GM12892 (cell line): ENCODE results near the gene EEF1A2.

Source experiments
- POLR2A ChIP-seq: IDR thresholded peaks from 2 replicates; pipeline ENCODE4 v1.6.1; 2011; ENCODE audit warnings: low read depth, low read length, control low read depth
- POLR2AphosphoS5 ChIP-seq: IDR thresholded peaks from 2 replicates; pipeline ENCODE4 v1.6.1; 2011; ENCODE audit warnings: low read depth, low read length, control low read depth

DNA sequence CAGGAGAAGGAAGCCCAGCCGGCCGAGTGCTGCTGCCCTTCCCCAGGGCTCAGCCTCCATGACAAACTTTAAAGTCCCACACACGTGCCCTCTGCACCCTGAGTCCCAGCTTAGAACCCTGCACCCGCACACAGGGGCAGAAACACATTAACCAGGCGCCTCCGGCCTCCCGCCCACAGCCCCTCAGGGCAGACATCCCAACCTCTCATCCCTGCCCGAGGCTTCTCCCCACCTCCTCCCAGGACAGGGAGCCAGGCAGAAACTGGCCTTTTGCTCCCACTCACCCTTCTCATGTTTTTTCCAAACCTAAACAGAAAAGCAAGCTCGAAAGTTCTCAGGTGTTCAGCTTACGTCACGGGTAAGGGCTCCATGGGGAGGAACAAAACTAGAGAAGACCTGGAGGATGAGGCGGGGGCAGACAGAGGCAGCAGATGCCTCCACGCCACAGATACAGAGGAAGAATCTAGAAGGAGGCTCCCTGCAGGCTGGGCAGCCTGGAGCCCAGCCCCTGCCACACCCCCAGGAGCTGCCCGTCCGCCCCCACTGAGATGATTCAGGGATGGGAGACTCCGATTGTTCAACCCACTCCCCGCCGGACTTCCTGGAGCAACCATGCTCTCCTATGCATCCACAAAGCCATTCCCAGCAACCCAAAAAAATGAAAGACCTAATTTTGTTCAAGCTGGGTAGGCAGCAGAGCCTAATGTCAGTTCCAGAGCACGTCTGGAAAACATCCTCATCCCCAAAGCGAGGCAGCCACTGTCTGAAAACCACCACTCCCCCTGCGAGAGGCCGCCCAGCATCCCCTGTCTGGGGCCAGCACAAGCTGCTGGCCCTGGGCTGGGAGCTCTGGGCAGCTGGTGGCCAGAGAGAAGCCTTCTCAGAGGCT, 35.2 kb downstream of the EEF1A2 start:
- TF ChIP-seq POLR2AphosphoS5 = no peak
- no peak for TF ChIP-seq POLR2A
